LNCAP (cell line): ENCODE data around the gene VSIG4.

Experiments used
- TF ChIP-seq, protein P1 (sequence below): fragments of 450-650 bp; IDR thresholded peaks from 2 replicates; pipeline ENCODE4 v1.5.1; 2017; ENCODE audit warnings: mild to moderate bottlenecking

The VSIG4 gene

DNA sequence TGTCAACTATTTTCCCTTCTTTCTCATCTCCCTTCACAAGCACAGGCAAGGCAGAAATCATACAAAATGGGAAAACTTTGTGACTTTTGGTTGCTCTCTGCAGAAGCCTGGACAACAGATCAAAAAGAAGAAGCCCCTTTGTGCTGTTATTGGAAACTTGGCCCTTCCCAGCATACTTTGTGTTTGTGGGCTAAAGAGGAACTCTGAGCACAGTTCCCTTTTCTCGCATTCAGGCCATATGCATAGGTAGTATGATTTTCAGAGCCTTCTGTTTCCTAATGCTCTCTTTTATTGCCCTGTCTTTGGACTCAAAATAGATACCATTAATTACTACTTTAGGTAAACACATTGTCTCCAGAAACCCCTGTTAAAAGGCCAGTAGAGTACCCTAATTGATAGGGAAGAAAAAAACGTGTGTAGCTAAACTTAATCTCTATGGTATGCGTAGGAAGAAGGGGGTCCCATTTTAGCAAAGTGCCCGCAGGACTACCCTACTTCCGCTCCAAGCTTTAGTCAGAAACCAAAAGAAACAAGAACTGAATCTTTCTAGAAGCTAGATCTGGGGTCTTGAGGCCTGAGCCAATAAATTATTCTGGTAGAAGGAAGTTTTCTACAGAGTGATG is 26.6 kb downstream of the VSIG4 start:
- TF ChIP-seq, protein P1, sequence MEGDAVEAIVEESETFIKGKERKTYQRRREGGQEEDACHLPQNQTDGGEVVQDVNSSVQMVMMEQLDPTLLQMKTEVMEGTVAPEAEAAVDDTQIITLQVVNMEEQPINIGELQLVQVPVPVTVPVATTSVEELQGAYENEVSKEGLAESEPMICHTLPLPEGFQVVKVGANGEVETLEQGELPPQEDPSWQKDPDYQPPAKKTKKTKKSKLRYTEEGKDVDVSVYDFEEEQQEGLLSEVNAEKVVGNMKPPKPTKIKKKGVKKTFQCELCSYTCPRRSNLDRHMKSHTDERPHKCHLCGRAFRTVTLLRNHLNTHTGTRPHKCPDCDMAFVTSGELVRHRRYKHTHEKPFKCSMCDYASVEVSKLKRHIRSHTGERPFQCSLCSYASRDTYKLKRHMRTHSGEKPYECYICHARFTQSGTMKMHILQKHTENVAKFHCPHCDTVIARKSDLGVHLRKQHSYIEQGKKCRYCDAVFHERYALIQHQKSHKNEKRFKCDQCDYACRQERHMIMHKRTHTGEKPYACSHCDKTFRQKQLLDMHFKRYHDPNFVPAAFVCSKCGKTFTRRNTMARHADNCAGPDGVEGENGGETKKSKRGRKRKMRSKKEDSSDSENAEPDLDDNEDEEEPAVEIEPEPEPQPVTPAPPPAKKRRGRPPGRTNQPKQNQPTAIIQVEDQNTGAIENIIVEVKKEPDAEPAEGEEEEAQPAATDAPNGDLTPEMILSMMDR, result no peak

DNA sequence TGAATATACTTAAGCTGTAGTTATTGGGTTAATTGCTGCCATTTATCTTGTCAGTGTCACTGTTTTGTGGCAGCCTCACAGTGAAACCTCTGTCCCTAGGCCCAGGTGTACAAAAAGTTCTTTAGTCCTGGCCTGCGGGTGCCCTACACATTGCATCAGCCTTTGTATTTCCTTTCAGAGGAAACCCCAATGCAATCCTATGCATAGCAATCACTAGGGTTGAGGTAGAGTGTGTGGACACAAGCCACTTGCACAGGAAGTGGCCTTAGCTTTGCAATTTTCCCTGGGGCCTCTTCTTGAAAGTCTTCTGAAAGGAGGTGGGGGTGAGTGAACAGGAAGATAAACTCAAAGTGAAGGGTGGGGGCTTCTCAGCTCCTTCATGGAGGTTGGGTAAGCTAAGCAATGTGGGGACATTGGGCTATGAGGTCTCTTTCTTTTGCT is 27.8 kb downstream of the VSIG4 start:
- TF ChIP-seq, protein P1, result no peak

DNA sequence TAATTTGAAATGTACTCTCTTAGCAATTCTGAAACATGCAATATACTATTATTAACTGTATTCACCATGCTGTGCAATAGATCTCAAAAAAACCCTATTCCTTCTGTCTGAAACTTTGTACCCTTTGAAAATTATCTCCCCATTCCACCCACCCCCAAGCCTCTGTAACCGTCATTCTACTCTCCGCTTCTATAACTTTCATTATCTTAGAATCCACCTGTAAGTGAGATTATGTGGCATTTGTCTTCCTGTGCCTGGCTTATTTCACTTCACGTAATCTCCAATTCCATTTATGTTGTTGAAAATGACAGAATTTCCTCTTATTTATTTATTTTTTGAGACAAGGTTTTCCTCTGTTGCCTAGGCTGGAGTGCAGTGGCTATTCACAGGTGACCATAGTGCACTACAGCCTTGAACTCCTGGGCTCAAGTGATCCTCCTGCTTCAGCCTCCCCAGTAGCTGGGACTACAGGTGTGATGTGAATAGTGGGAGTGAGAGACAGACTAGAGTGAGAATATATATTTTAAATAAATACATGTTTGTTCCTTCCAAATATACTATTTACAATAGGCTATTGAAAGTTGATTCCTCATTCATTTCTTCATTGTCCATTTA is 30.5 kb downstream of the VSIG4 start:
- TF ChIP-seq, protein P1, result no peak

DNA sequence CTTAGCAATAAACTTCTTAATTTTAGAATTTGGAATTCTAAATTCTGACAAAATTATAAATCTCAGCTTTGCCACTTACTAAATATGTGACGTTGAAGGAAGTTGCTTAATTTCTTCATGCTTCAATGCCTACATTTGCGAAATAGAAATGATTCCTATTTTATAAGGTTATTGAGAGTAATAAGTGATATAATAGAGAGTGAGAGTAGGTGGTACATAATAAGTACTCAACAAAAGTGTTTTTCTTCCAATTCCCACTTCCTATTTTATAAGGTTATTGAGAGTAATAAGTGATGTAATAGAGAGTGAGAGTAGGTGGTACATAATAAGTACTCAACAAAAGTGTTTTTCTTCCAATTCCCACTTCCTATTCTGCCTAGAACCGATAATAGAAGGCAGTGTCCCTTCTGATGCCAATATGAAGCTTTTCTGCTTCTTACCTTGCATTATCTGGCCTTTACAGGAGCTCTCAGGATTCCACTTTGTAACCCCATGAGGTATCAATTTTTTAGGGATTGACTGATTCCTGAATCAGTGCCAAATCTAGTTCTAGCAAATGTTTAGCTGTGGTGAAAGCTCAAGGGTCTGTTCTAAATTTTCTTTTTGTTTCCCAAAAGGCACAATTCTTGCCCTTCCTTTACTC is 31.4 kb downstream of the VSIG4 start:
- TF ChIP-seq, protein P1, result no peak

DNA sequence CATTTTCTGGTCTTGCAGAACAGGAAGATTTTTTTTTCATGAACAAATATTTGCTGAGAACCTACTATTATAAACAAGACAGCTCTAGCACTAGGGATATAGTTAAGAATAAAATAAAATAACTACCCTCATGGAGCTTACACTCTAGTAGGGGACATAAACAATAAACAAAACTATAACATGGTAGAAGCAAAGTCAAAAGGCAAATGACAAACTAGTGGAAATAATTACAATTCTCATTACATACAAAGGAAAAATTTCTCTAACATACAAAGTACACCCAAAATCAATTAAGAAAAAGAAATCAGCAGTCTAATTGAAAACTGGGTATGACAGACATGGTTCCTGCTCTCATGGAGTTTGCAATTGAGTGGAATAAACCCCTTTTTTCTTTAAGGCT is 32.0 kb downstream of the VSIG4 start:
- TF ChIP-seq, protein P1, result no peak

DNA sequence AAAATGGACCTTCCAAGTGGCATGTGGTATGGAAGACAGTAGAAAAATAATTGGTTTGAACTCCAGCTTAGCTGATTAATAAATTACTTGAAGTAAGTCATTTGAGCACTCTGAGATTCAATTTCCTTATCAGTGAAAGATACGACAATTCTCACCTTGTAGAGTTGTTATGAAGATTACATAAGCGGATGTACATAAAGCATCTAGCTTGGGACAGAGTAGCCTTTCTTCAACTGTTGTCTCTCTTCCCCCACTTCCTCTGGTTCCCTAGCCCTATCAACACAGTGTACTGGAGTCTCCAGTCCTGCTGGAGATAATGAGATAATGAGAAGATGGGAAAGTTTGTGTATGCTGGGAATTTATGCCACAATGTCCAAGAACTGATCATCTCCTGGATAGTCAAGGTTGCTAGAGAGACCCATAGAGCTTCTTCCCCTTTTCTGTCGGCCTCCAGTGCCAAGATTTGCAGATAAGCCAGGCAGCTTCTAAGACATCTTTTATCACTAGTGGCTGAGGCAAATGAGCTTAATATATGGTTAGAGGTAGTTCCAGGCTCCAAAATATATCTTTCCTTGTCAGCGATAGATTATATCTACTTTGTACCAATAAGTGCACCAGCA is 33.9 kb downstream of the VSIG4 start:
- TF ChIP-seq, protein P1, result no peak

DNA sequence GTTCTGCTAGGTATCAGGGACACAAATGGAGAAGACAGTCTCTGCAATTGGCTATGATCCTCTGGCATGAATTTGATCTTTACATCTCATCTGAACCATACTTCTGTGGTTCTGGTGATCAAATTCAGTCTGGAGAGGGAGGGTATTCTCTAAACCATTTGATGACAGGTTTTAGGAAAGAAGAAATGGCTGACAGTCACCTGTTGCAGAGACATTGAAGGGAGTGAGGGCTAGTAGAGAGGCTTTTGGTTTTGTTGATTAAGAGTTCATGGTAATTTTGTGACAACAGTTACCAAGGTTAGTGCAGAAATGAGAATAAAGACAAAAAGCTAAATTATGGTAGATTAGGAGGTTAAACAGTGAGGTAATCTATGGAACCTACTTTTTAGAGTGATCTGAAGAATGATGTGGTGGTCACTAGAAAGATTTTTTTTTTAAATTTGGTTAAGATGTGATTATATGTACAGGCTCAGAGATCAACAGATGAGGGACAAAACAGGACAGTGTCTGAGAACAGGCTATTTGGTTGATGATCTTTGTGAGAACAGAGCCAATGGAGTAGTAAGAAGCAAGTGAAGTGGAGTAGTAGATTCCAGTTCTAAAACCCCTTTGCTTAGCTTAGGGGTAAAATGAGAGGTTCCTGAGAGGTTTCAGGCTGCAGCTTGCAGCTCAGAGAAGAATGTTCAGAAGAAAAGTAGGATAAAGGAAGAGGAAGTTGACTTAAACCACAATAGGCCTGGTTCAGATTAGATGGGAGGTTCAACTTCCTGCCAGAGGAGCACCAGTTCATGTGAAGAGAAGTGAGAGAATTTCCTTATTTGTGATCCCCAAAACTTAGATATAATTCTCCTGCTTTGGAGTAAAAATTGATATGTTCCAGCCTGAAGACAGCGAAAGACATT is 34.7 kb downstream of the VSIG4 start:
- TF ChIP-seq, protein P1, result no peak
